ENCODE data around the gene ZNF805. TPM values are rescaled to one million over a fixed set of nuclear protein-coding genes. Genes with fewer than 3 reads are reported as not detected.

Gene ZNF805
- total and polyA plus RNA-seq, 12 donors, result 0.77 to 14.7 (median 10.8) TPM

DNA sequence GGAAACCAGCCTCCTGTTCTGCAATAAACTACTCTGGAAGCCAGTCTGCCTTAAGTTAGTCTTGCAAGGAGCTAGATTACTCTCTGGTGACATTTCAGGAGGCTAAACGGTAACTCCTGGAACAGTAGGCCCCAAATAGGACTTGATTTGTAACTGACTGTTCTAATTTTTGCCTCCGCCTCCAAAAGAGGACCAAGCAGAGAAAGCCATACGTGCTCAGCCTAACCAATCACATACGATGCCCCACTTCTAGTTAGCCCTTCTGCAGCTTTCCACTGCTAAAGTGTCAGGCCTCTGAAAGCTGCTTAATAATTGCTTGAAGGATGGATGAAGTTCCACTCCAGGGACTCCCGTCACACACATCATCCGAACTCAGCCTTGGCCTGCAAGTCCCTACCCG, 744 bp downstream of the ZNF805 start:
- no peaks in the 10 kb centered on the region for H3K9me3 ChIP-seq
- H3K27me3 ChIP-seq, result no peaks in the 10 kb centered on the region
- peaks cover 0 to 42% (median 16%) of the 10 kb centered on the region in 9 donors for H3K36me3 ChIP-seq
- peak overlapping the region in 9 of 10 donors; percentile 78 to 96 (median 94) for H3K27ac ChIP-seq
- TF ChIP-seq, protein P1, sequence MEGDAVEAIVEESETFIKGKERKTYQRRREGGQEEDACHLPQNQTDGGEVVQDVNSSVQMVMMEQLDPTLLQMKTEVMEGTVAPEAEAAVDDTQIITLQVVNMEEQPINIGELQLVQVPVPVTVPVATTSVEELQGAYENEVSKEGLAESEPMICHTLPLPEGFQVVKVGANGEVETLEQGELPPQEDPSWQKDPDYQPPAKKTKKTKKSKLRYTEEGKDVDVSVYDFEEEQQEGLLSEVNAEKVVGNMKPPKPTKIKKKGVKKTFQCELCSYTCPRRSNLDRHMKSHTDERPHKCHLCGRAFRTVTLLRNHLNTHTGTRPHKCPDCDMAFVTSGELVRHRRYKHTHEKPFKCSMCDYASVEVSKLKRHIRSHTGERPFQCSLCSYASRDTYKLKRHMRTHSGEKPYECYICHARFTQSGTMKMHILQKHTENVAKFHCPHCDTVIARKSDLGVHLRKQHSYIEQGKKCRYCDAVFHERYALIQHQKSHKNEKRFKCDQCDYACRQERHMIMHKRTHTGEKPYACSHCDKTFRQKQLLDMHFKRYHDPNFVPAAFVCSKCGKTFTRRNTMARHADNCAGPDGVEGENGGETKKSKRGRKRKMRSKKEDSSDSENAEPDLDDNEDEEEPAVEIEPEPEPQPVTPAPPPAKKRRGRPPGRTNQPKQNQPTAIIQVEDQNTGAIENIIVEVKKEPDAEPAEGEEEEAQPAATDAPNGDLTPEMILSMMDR (IDR thresholded peaks at IDR 0.05), result no peak
- ATAC-seq, result peak in 1 of 8 donors; percentile 12
- peak overlapping the region; percentile 75 to 94 (median 88) for H3K4me3 ChIP-seq
- 10 to 14% methylated on average over 7 of the region's 7 CpGs for WGBS, 2 donors
- peaks cover 7 to 34% (median 22%) of the 10 kb centered on the region in 9 donors for H3K4me1 ChIP-seq
- intact Hi-C loops (cut with DNase I), result loop anchor here in 7 of 10 donors (2.0 to 5.0 kb wide), 5 partner anchors 38 to 111 kb away; partner anchors contain the start of genes ZNF460 (in 4 of the 7), ZNF264 (in 1 of the 7) and ZNF304 (in 1 of the 7)
- DNase-seq, result no peak

DNA sequence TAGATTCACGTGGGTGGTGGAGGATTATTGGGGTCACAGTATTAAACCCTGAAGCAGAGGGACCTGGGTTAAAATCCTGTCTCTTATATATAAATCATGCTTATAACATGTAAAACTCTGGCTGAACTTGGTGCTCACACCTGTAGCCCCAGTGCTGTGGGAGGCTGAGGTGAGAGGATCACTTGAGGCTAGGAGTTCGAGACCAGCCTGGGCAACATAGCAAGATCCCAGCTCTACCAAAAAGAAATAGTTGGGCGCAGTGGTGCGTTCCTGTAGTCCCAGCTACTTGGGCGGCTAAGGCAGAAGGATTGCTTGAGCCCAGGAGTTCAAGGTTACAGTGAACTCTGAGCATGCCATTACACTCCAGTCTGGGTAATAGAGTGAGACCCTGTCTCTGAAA, 2.4 kb downstream of the ZNF805 start:
- H3K27ac ChIP-seq, result no peak overlapping the region
- ATAC-seq (no peak), DNase-seq (no peak)
- no peaks in the 10 kb centered on the region for H3K9me3 ChIP-seq
- no peaks in the 10 kb centered on the region for H3K27me3 ChIP-seq
- TF ChIP-seq, protein P1 (IDR thresholded peaks at IDR 0.05), result no peak
- peaks cover 0 to 58% (median 19%) of the 10 kb centered on the region in 9 donors for H3K36me3 ChIP-seq
- intact Hi-C loops (cut with DNase I), result loop anchor here in 5 of 10 donors (5.0 kb wide), 3 partner anchors 39 to 109 kb away; partner anchors contain the start of genes ZNF460 (in 3 of the 5), ZNF264 (in 1 of the 5) and ZNF304 (in 1 of the 5)
- H3K4me1 ChIP-seq, result peaks cover 7 to 34% (median 22%) of the 10 kb centered on the region in 9 donors
- WGBS, 2 donors, result 91% methylated on average over 5 of the region's 5 CpGs
- H3K4me3 ChIP-seq, result no peak overlapping the region

DNA sequence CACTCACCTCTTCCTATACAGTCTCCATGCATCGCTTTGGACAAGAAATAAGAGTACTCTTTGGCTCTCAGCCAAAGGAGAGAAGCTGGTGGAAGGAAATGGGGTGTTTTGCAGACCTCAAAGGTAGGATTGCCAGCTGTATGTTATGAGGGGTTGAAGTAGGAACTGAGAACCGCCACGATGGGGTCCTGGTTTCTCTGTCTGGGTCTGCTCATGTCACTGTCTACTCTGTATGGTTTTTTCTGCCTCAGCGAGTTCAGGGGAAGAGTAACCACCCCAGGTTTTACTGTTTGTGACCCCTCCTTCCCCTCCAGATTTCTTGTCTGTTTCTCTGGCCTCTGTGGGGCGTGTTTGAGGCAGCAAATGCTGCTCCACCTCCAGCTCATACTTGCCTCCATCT, 4.1 kb downstream of the ZNF805 start:
- no peak for ATAC-seq
- Histone ChIP-seq H3K4me3 (no peak overlapping the region), H3K4me1 (peaks cover 7 to 34% (median 22%) of the 10 kb centered on the region in 9 donors), H3K27ac (no peak overlapping the region), H3K36me3 (peaks cover 0 to 75% (median 30%) of the 10 kb centered on the region in 9 donors), H3K27me3 (no peaks in the 10 kb centered on the region), H3K9me3 (no peaks in the 10 kb centered on the region)
- intact Hi-C loops (cut with DNase I), result loop anchor here in 5 of 10 donors (5.0 kb wide), 3 partner anchors 38 to 108 kb away; partner anchors contain the start of genes ZNF460 (in 3 of the 5), ZNF264 (in 1 of the 5) and ZNF304 (in 1 of the 5)
- DNase-seq, result no peak
- TF ChIP-seq, protein P1 (IDR thresholded peaks at IDR 0.05), result no peak
- 77 to 83% methylated on average over 5 of the region's 5 CpGs for WGBS, 2 donors

DNA sequence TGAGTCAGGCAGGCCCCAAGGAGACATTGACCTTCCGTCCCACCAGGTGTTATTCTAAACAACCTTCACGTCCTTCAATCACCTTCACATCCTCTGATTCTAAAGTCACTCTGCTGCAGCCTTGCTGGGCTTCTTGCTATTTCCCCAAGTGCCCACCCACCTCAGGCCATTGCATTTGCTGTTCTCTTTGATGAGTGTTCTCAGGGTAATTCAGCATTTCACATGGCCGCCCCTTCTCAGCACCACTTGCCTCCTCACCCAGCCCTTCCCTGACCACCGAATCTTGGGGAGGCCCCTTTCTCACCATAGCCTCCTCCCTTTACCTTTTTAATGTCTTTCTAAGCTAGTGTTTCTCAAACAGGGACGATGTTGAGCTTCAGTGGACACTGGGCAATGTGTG, 4.6 kb downstream of the ZNF805 start:
- Histone ChIP-seq H3K4me1 (peaks cover 7 to 28% (median 19%) of the 10 kb centered on the region in 9 donors), H3K36me3 (peaks cover 0 to 78% (median 30%) of the 10 kb centered on the region in 9 donors), H3K27me3 (no peaks in the 10 kb centered on the region), H3K4me3 (no peak overlapping the region), H3K27ac (no peak overlapping the region), H3K9me3 (no peaks in the 10 kb centered on the region)
- TF ChIP-seq, protein P1 (IDR thresholded peaks at IDR 0.05), result no peak
- intact Hi-C loops (cut with DNase I), result no loop called here
- WGBS, 2 donors, result 94 to 96% methylated on average over 5 of the region's 5 CpGs
- no peak for DNase-seq
- ATAC-seq, result no peak

All from heart right ventricle (tissue), 16 donors.